SK-N-SH (cell line): ENCODE results near the gene ELOVL1. TPM values are rescaled to one million over a fixed set of nuclear protein-coding genes. Genes with fewer than 3 reads are reported as not detected.

Source experiments
- CTCF ChIA-PET: fragments of 300-600, 350-600 bp; formaldehyde crosslinking; extraction: SDS; loops from one replicate; lab custom pipeline; 2021; lab: Yijun Ruan, JAX
- POLR2A ChIA-PET: fragments of 350-600 bp; sonication (Branson Sonifier 250); formaldehyde crosslinking; extraction: SDS; loops from one replicate; lab custom pipeline; 2020; ENCODE audit warnings: antibody characterized with exemption, inconsistent platforms; lab: Yijun Ruan, JAX
- DNase-seq: peaks from one replicate; pipeline ENCODE4 v3.0.0; 2012
- H2AFZ ChIP-seq: fragments of 200-600 bp; sonication (generic); 2 replicates; pipeline ENCODE4 v1.8.1; 2016; ENCODE audit warnings: antibody characterized with exemption, mild to moderate bottlenecking, low read depth
- H3F3A ChIP-seq: fragments of 200-600 bp; sonication (generic); replicated peaks from 2 replicates; pipeline ENCODE3; 2016; ENCODE audit warnings: antibody characterized with exemption, mild to moderate bottlenecking; ENCODE audit not compliant: insufficient read depth
- H3K27ac ChIP-seq, 2 experiments: fragments of 200-500 bp in 1 of 2; fragments of 200-600 bp in 1 of 2; sonication (Bioruptor generic) in 1 of 2; sonication (generic), shearing (Covaris generic) in 1 of 2; 2 replicates each; pipeline versions ENCODE4 v1.5.1 to v1.6.1; 2014 to 2016; ENCODE audit warnings: low read depth in 2 of 2, inconsistent platforms in 1 of 2, low read length in 1 of 2, mild to moderate bottlenecking in 1 of 2, mixed read lengths in 1 of 2
- H3K27me3 ChIP-seq: fragments of 200-600 bp; sonication (generic), shearing (Covaris generic); 2 replicates; pipeline ENCODE4 v1.6.1; 2016; ENCODE audit warnings: mixed run types; ENCODE audit not compliant: insufficient read depth
- H3K36me3 ChIP-seq, 2 experiments: fragments of 200-500 bp in 1 of 2; fragments of 200-600 bp in 1 of 2; sonication (Bioruptor generic) in 1 of 2; sonication (generic) in 1 of 2; replicated peaks in 1 of 2; 2 replicates each; pipeline versions ENCODE3 to v1.5.1; 2014 to 2016; ENCODE audit warnings: low read length in 1 of 2, mild to moderate bottlenecking in 1 of 2; ENCODE audit not compliant: insufficient read depth in 2 of 2, control insufficient read depth in 1 of 2
- H3K4me1 ChIP-seq, 2 experiments: fragments of 200-500 bp in 1 of 2; fragments of 200-600 bp in 1 of 2; sonication (Bioruptor generic) in 1 of 2; sonication (generic), shearing (Covaris generic) in 1 of 2; 2 replicates each; pipeline versions ENCODE4 v1.5.1 to v1.6.1; 2014 to 2016; ENCODE audit warnings: low read depth in 1 of 2, low read length in 1 of 2, mixed run types in 1 of 2; ENCODE audit not compliant: insufficient read depth in 2 of 2, control insufficient read depth in 1 of 2
- H3K4me2 ChIP-seq: fragments of 200-600 bp; sonication (generic), shearing (Covaris generic); 2 replicates; pipeline ENCODE4 v1.6.1; 2017; ENCODE audit warnings: mixed run types
- H3K4me3 ChIP-seq, 2 experiments: fragments of 200-500 bp in 1 of 2; fragments of 200-600 bp in 1 of 2; sonication (Bioruptor generic) in 1 of 2; sonication (generic), shearing (Covaris generic) in 1 of 2; 2 replicates each; pipeline versions ENCODE4 v1.5.1 to v1.8.1; 2014 to 2016; ENCODE audit warnings: low read depth in 2 of 2, inconsistent platforms in 1 of 2, low read length in 1 of 2, mild to moderate bottlenecking in 1 of 2, mixed read lengths in 1 of 2, moderate library complexity in 1 of 2
- H3K79me2 ChIP-seq: fragments of 200-600 bp; sonication (generic); 2 replicates; pipeline ENCODE4 v1.8.1; 2017; ENCODE audit warnings: mild to moderate bottlenecking; ENCODE audit not compliant: insufficient read depth
- H3K9ac ChIP-seq: fragments of 200-600 bp; sonication (generic); 2 replicates; pipeline ENCODE4 v1.6.1; 2017; ENCODE audit warnings: mixed run types
- H3K9me2 ChIP-seq: fragments of 200-600 bp; sonication (generic); 2 replicates; pipeline ENCODE4 v1.6.1; 2017; ENCODE audit warnings: mixed run types
- H3K9me3 ChIP-seq: fragments of 200-600 bp; sonication (generic); 2 replicates; pipeline ENCODE4 v1.6.1; 2017; ENCODE audit warnings: mixed run types, mild to moderate bottlenecking, moderate library complexity
- H4K20me1 ChIP-seq: fragments of 200-600 bp; sonication (generic); 2 replicates; pipeline ENCODE4 v1.6.1; 2017; ENCODE audit warnings: mild to moderate bottlenecking, mixed run types; ENCODE audit not compliant: insufficient read depth
- CHD2 ChIP-seq: fragments of 150-350 bp; IDR thresholded peaks from 2 replicates; pipeline ENCODE4 v1.6.1; 2018; ENCODE audit warnings: low read length; ENCODE audit not compliant: partially characterized antibody
- EP300 ChIP-seq, 2 experiments: IDR thresholded peaks; 2 replicates each; pipeline versions ENCODE4 v1.4.0 to v1.6.1; 2012; ENCODE audit warnings: borderline replicate concordance in 1 of 2, low read depth in 1 of 2, low read length in 1 of 2
- EZH2phosphoT487 ChIP-seq: fragments of 200-600 bp; sonication (generic); IDR thresholded peaks from 2 replicates; pipeline ENCODE4 v1.6.1; 2017; ENCODE audit warnings: low read depth, mixed run types, mild to moderate bottlenecking, antibody characterized with exemption, moderate library complexity, borderline replicate concordance
- FOXM1 ChIP-seq: IDR thresholded peaks from 2 replicates; pipeline ENCODE4 v1.4.0; 2012; ENCODE audit warnings: low read depth, mild to moderate bottlenecking
- GABPA ChIP-seq: IDR thresholded peaks from 2 replicates; pipeline ENCODE4 v1.4.0; 2012; ENCODE audit warnings: low read depth, mild to moderate bottlenecking
- JUND ChIP-seq: IDR thresholded peaks from 2 replicates; pipeline ENCODE4 v1.4.0; 2012
- MAX ChIP-seq: IDR thresholded peaks from 2 replicates; pipeline ENCODE4 v1.4.0; 2012; ENCODE audit warnings: low read depth
- MXI1 ChIP-seq: IDR thresholded peaks from 2 replicates; pipeline ENCODE4 v1.6.1; 2012; ENCODE audit warnings: mild to moderate bottlenecking, low read depth, low read length, improper control_type of control experiment
- NRF1 ChIP-seq: IDR thresholded peaks from 2 replicates; pipeline ENCODE4 v1.6.1; 2012; ENCODE audit warnings: low read depth, mild to moderate bottlenecking, low read length
- POLR2AphosphoS5 ChIP-seq: IDR thresholded peaks from 2 replicates; pipeline ENCODE4 v1.6.1; 2012; ENCODE audit warnings: low read depth, low read length
- RAD21 ChIP-seq: IDR thresholded peaks from 2 replicates; pipeline ENCODE4 v1.6.1; 2012; ENCODE audit warnings: mild to moderate bottlenecking, low read length
- REST ChIP-seq: IDR thresholded peaks from 2 replicates; pipeline ENCODE4 v1.6.1; 2012; ENCODE audit warnings: mild to moderate bottlenecking, low read depth, low read length, moderate library complexity
- RXRA ChIP-seq: IDR thresholded peaks from 2 replicates; pipeline ENCODE4 v1.4.0; 2012; ENCODE audit warnings: low read depth, mild to moderate bottlenecking, borderline replicate concordance
- SIN3A ChIP-seq: IDR thresholded peaks from 2 replicates; pipeline ENCODE4 v1.6.1; 2012; ENCODE audit warnings: low read depth, mild to moderate bottlenecking, low read length, moderate library complexity, borderline replicate concordance
- SMC3 ChIP-seq: IDR thresholded peaks from 2 replicates; pipeline ENCODE4 v1.6.1; 2012; ENCODE audit warnings: low read depth, low read length, improper control_type of control experiment
- TAF1 ChIP-seq: IDR thresholded peaks from 2 replicates; pipeline ENCODE4 v1.6.1; 2012; ENCODE audit warnings: low read depth, mild to moderate bottlenecking, low read length, moderate library complexity, borderline replicate concordance
- TCF12 ChIP-seq: IDR thresholded peaks from 2 replicates; pipeline ENCODE4 v1.4.0; 2012
- TEAD4 ChIP-seq: IDR thresholded peaks from 2 replicates; pipeline ENCODE4 v1.4.0; 2012; ENCODE audit warnings: mild to moderate bottlenecking, borderline replicate concordance; ENCODE audit not compliant: insufficient read depth
- USF1 ChIP-seq: IDR thresholded peaks from 2 replicates; pipeline ENCODE4 v1.4.0; 2012; ENCODE audit warnings: low read depth, borderline replicate concordance
- WGBS: methylation state at CpG from one replicate; pipeline ENCODE4 v1.1.6; 2017; ENCODE audit warnings: low lambda C conversion rate; 5-methylcytosine and 5-hydroxymethylcytosine counted together
- polyA plus RNA-seq, 3 experiments: library from polyadenylated mRNA; depleted of rRNA; stranded (reverse); fragments of >200 nt; gene quantifications; 2 replicates each; pipeline ENCODE4 v1.2.3, GENCODE V29; 2012

Gene ELOVL1
- polyA plus RNA-seq, 1 of the 3 experiments (the other 2 are of a cell fraction): 127 TPM

- Histone ChIP-seq H3K9ac (no peak overlapping the region), H3K79me2 (no peaks in the 10 kb centered on the region), H3K36me3 (no peaks in the 10 kb centered on the region), H3K4me1 (peaks cover 0 to 2% of the 10 kb centered on the region in 2 experiments; a peak in 1 of 4 replicates), H3K27ac (no peak overlapping the region), H4K20me1 (no peaks in the 10 kb centered on the region), H3K9me2 (no peaks in the 10 kb centered on the region), H3F3A (no peaks in the 10 kb centered on the region), H3K9me3 (no peaks in the 10 kb centered on the region), H3K4me2 (no peak overlapping the region), H2AFZ (no peak overlapping the region), H3K4me3 (no peak overlapping the region), H3K27me3 (no peaks in the 10 kb centered on the region; the same call in 1 of the 2 replicates)
- 0% methylated on average over 1 of the region's 1 CpG for WGBS
- ChIA-PET CTCF (no interaction called here), POLR2A (interaction anchor here (1.2 kb wide), 1 partner anchor 8 kb away, joined by 3 read pairs; no protein-coding TSS in a partner anchor)
- TF ChIP-seq MXI1 (no peak), SMC3 (no peak), RXRA (no peak), TCF12 (no peak), JUND (no peak), CHD2 (no peak), NRF1 (no peak), MAX (no peak), TAF1 (no peak), FOXM1 (no peak), RAD21 (no peak), TEAD4 (no peak), SIN3A (no peak), EZH2phosphoT487 (no peak)
- DNase-seq: no peak
Measured at GRCh38 chr1:43340559-43340958, 27.3 kb downstream of the ELOVL1 start.

GRCh38 chr1:43339584-43340232 is 28.1 kb downstream of the ELOVL1 start:
- Histone ChIP-seq H3K27ac (no peak overlapping the region), H3K79me2 (no peaks in the 10 kb centered on the region)
- 59% methylated on average over 6 of the region's 6 CpGs for WGBS
- DNase-seq: no peak
- TF ChIP-seq SIN3A (no peak), USF1 (no peak), REST (no peak), GABPA (no peak), POLR2AphosphoS5 (no peak), EP300 (IDR thresholded peaks at IDR 0.05; ENCODE audit: borderline replicate concordance in 1 of 2, low read depth in 1 of 2, low read length in 1 of 2) (no peak), TAF1 (no peak)
- TF ChIP-seq, all 33 proteins: peak for 0
- H4K20me1 ChIP-seq: no peaks in the 10 kb centered on the region
- no peaks in the 10 kb centered on the region for H3K36me3 ChIP-seq
- H3F3A ChIP-seq: no peaks in the 10 kb centered on the region
- H2AFZ ChIP-seq: no peak overlapping the region
- H3K4me3 ChIP-seq: no peak overlapping the region
- H3K9me3 ChIP-seq: no peaks in the 10 kb centered on the region
- ChIA-PET POLR2A (interaction anchor here (1.2 kb wide), 1 partner anchor 9 kb away, joined by 3 read pairs; no protein-coding TSS in a partner anchor), CTCF (no interaction called here)
- no peak overlapping the region for H3K9ac ChIP-seq
- no peaks in the 10 kb centered on the region; the same call in 1 of the 2 replicates for H3K27me3 ChIP-seq
- H3K9me2 ChIP-seq: no peaks in the 10 kb centered on the region
- H3K4me2 ChIP-seq: no peak overlapping the region
- peaks cover 0 to 2% of the 10 kb centered on the region in 2 experiments; a peak in 1 of 4 replicates for H3K4me1 ChIP-seq
